ENCODE data around the gene FUOM.

- TF ChIP-seq, protein P1, sequence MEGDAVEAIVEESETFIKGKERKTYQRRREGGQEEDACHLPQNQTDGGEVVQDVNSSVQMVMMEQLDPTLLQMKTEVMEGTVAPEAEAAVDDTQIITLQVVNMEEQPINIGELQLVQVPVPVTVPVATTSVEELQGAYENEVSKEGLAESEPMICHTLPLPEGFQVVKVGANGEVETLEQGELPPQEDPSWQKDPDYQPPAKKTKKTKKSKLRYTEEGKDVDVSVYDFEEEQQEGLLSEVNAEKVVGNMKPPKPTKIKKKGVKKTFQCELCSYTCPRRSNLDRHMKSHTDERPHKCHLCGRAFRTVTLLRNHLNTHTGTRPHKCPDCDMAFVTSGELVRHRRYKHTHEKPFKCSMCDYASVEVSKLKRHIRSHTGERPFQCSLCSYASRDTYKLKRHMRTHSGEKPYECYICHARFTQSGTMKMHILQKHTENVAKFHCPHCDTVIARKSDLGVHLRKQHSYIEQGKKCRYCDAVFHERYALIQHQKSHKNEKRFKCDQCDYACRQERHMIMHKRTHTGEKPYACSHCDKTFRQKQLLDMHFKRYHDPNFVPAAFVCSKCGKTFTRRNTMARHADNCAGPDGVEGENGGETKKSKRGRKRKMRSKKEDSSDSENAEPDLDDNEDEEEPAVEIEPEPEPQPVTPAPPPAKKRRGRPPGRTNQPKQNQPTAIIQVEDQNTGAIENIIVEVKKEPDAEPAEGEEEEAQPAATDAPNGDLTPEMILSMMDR (conservative IDR thresholded peaks at IDR 0.05; ENCODE audit: low read length) = no peak
- no peak for TF ChIP-seq EZH2phosphoT487 (IDR thresholded peaks at IDR 0.05; ENCODE audit: borderline replicate concordance, low read depth, low read length)
Measured at GRCh38 chr10:133372507-133372906, 14.7 kb upstream of the FUOM start.

Measured in OCI-LY7 (cell line).